DMS 273 treated with DMSO at 0.1 percent for 48 hours (cell line): Measurements from ENCODE around the gene NAGS.
"Not testable (repeated sequence)": the region's sequence is repeated elsewhere in the genome, so short reads cannot be mapped to it uniquely, and the experiment has no call there.

Experiments
- DNase-seq: peaks from one replicate; lab custom pipeline; 2025; lab: John Stamatoyannopoulos, UW

Gene NAGS, protein sequence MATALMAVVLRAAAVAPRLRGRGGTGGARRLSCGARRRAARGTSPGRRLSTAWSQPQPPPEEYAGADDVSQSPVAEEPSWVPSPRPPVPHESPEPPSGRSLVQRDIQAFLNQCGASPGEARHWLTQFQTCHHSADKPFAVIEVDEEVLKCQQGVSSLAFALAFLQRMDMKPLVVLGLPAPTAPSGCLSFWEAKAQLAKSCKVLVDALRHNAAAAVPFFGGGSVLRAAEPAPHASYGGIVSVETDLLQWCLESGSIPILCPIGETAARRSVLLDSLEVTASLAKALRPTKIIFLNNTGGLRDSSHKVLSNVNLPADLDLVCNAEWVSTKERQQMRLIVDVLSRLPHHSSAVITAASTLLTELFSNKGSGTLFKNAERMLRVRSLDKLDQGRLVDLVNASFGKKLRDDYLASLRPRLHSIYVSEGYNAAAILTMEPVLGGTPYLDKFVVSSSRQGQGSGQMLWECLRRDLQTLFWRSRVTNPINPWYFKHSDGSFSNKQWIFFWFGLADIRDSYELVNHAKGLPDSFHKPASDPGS

DNA sequence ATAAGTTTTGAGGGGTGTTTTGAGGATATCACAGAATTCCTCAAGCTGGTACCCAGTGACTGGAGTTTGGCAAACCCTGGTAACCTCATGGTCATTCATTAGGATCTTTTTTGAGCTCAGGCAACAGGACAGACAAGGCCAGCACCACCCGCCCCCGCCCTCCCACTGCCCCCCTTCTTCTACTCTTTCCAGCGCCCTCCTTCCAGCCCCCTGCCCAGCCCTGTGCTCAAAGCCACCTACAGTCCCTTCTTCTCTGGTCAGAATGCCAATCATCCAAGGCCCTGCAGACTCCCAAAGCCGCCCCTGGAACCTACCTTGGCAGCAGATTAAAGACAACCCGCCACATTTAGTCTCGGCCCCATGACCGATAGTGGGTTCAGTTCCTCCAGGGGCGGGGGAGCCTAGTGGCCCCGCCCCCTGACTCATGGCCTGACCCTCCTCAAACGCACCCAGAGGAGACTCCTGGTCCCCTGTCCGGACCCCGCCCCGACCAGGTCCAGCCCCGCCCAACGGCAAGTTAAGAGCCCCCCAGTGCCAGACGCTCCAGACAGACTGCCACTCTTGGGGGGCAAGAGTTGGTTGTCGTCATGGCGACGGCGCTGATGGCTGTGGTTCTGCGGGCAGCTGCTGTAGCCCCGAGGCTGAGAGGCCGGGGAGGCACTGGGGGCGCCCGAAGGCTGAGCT, at the start of gene NAGS:
Gene NAGS (plus strand): TSS at position 546 of the 684 bp plus-strand sequence. CDS start 42 bp downstream, at position 588.
- DNase-seq, result no peak

GRCh38 chr17:43956222-43956621, 48.2 kb upstream of the NAGS start:
- no peak for DNase-seq

- no peak for DNase-seq
These were observed 45.6 kb upstream of the NAGS start for GRCh38 chr17:43958748-43959352.

DNA sequence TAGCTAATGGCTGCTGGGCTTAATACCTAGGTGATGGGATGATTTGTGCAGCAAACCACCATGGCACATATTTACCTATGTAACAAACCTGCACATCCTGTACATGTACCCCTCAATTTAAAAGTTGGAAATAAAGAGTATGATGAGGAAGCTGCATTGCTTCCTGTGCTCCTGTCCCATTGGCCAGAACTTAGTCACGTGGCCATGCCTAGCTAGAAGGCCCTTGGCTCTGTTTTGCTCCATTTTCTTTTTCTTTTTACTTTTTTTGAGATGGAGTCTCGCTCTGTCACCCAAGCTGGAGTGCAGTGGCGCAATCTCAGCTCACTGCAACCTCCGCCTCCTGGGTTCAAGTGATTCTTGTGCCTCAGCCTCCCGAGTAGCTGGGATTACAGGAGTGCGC, 43.1 kb upstream of the NAGS start:
- not testable (repeated sequence) for DNase-seq

- no peak for DNase-seq
These were observed 42.5 kb upstream of the NAGS start for GRCh38 chr17:43961954-43962353.

- DNase-seq, result no peak
These were observed 41.9 kb upstream of the NAGS start for GRCh38 chr17:43962479-43962878.

- no peak for DNase-seq
These were observed 38.1 kb upstream of the NAGS start for GRCh38 chr17:43966276-43966675.

GRCh38 chr17:43967251-43967875, 37.1 kb upstream of the NAGS start:
- no peak for DNase-seq

GRCh38 chr17:43970366-43970765, 34.1 kb upstream of the NAGS start:
- no peak for DNase-seq

DNA sequence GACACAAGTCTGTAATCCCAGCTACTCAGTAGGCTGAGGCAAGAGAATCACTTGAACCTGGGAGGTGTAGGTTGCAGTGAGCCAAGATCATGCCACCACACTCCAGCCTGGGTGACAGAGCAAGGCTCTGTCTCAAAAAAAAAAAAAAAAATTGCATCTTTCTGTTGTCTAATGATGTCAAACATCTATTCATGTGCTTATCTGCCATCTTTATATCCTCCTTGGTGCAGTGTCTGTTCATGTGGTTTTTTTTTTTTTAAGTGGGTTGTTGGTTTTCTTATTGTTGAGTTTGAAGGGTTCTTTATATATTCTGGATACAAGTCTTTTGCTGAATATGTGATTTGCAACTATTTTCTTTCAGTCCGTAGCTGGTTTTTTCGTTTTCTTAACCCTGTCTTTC, 33.0 kb upstream of the NAGS start:
- not testable (repeated sequence) for DNase-seq

DNA sequence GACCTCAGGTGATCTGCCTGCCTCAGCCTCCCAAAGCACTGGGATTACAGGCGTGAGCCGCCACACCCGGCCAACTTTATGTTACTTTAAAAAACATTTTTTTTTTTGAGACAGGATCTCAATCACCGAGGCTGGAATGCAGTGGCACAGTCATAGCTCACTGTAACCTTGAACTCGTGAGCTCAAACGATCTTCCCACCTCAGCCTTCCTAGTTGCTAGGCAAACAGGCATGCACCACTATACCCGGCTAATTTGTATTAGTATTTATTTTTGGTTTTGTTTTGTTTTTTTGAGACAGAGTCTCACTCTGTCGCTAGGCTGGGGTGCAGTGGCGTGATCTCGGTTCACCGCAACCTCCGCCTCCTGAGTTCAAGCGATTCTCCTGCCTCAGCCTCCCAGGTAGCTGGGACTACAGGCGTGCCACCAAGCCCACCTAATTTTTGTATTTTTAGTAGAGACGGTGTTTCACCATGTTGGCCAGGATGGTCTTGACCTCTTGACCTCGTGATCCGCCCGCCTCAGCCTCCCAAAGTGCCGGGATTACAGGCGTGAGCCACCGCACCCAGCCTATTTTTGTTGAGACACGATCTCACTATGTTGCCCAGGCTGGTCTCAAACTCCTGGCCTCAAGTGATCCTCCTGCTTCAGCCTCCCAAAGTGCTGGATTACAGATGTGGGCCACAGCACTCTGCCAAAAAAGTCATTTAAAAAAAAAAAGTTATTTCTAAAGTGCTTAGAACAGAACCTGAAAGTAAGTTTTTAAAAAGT, 31.8 kb upstream of the NAGS start:
- DNase-seq, result not testable (repeated sequence)

- no peak for DNase-seq
These were observed 29.8 kb upstream of the NAGS start for GRCh38 chr17:43974382-43975266.

DNA sequence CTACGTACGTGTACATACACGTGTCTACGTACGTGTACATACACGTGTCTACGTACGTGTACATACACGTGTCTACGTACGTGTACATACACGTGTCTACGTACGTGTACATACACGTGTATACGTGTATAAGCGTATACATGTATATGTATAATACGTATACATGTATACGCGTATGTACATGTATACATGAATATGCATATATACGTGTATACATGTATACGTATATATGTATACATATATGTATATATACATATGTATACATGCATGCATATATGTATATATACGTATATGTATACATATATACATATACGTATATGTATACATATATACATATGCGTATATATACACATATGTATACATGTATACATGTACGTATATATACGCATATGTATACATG, 28.5 kb upstream of the NAGS start:
- DNase-seq, result no peak

GRCh38 chr17:43976963-43977837, 27.2 kb upstream of the NAGS start:
- DNase-seq, result no peak

DNA sequence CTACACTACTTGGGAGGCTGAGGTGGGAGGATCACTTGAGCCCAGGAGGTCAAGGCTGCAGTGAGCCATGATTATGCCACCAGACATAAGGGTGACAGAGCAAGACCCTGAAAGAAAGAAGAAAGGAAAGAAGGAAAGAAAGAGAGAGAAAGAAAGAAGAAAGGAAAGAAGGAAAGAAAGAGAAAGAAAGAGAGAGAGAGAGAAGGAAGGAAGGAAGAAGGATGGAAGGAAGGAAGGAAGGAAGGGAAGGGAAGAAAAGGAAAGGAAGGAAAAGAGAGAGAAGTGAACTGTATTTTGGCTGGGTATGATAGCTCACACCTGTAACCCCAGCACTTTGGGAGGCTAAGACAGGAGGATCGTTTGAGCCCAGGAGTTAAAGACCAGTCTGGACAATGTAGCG, 26.3 kb upstream of the NAGS start:
- DNase-seq, result no peak

DNA sequence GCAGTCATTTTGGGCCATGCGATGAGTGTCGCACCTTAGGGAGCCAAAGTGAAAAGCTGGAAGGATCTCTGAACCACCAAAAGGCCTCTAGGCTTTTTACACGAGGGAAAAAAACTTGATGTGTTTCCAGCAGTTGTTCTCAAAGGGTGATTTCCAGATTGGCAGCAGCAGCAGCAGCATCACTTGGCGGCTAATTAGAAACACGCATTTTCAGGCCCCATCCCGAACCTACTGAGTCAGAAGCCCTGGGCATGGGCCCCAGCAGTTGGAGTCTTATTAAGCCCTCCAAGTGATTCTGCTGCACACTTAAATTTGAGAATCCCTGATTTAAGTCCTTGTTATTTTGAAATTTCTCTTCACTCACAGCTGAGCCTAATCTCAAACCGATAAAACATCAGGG, 25.4 kb upstream of the NAGS start:
- no peak for DNase-seq

- DNase-seq, result no peak
These were observed 24.8 kb upstream of the NAGS start for GRCh38 chr17:43979671-43980070.

DNA sequence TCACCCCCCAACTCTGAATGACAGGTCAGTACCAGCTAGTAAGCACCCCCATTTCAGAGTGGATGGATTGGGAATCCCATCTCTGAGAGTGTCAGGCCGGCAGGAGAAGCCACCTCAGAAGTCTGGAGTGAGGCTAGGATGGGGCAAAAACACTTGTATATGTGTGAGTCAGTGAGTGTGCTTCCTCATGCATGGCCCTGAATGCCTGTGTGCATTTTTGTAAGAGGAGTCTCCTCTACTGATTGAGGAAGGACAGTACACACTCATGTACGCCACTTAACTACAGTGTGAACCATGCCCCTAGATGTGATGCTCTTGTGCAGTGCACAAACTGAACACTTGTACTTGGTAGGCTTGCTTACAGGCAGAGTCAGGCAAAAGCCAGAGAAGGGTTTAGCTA, 22.3 kb upstream of the NAGS start:
- DNase-seq, result no peak

- DNase-seq, result no peak
These were observed 21.3 kb upstream of the NAGS start for GRCh38 chr17:43983196-43983514.
